Hypothalamus (tissue), 51 donors: ENCODE data around the gene RTEL1.
"Not testable (repeated sequence)": the region's sequence is repeated elsewhere in the genome, so short reads cannot be mapped to it uniquely, and the experiment has no call there.

Source experiments
- DNase-seq, 51 donors: peaks; one replicate each; lab custom pipeline; 2025; lab: John Stamatoyannopoulos, UW

Gene RTEL1

DNA sequence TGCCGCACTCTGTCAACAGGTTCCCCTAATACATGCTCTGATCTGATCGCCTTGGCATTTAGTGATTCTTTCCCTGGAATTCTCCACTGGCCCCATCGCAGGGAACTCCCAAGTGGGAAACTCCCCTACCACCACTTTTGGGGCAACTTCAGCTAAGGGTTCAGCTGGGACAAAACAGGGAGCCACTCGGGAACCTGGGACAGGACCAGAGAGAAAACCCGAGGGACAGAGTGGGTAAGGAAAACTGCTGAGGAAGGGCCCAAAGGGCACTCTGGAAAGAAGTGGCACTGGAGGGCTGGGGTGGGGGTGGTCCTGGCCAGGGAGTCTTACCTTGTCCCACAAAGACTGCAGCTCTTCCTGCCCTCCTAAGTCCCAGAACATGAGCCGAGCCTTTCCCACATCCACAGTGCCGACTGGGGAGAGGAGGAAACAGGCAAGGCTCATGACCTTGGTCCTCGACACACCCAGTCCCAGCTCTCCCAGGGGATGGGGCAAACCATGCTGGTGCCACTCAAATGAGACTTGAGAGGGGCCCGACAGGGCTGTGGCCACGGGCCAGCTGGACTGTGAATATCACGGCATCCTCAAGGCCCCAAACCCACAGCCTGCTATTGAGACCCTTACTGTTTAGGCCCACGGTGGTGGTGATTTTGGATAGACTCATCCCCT, 48.0 kb downstream of the RTEL1 start:
- DNase-seq, result no peak

DNA sequence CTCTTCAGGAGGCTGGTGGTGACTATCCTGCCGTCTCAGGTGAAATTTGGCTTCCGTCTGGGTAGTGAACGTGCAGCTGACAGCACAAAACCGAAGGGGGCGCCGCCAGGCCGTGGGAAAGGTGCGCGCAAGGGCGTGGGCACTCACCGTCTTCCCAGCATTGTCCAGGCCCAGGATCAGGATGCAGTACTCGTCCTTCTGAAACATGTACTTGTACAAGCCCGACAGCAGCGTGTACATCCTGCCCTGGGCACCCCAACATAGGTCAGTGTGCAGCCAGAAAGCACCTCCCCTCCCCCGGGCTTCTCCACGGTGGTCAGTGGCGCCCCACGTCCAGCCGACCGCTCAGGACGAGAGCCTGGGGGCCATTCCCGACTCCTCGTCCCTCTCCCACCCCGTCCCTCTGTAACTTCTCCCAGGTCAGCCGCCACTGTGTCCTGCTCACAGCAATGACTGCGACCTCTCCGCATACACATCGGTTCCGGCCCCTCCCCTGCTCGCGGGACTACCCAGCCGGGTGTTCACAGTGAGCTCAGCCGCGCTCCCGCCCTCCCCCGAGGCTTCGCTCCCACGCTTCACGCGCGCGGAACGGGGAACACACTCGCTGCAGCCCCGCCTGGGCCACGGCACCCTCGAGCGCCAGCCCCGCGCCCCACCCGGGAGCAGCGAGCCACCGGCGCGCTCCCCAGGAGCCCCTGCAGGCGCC, 48.9 kb downstream of the RTEL1 start:
- DNase-seq, result peak in 3 of 51 donors; percentile 31 to 62 (median 46)

DNA sequence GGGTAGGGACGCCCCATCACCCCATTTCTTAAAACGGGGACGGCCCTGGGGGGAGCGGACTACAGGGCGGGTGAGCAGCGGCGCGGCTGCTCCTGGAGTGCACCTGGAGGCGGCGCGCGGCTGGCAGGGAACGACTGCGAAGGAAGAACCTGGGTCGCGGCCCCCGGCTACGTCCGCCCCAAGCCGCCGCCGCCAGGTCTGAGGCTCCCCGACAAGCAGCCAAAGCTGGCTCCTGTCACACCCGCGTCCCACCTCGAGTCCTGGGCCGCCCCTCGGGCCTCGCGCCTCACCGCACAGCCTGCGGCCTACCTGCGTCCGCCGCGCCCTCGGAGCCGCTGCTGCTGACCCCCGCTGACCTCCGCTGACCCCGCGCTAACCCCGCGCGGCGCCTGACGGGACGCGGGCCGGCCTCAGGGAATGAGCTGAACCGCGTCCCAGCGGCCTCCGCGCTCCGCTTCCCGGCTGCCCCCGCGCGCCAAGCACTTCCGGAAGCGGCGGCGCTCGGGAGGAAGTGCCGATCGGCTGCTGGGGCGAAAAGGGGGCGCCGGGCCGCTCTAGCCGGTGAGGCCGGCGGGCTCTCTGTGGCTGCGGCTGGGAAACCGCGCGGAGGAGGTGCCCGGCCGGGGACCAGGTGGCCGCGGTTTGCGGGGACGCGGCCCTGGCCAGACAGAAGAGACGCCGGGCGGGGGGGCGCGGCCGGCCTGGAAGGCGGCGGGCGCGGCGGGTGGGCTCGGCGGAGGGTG, 49.6 kb downstream of the RTEL1 start, which contains the start of the genes ARFRP1 and ZGPAT:
TSS of gene ARFRP1 (minus strand) at position 419 of the 743 bp plus-strand sequence. CDS start 885 bp downstream, outside the sequence.
TSS of gene ZGPAT (plus strand) at position 482 of the 743 bp plus-strand sequence. CDS start 542 bp downstream, outside the sequence.
- DNase-seq, result peak; percentile 35 to 98 (median 84)

DNA sequence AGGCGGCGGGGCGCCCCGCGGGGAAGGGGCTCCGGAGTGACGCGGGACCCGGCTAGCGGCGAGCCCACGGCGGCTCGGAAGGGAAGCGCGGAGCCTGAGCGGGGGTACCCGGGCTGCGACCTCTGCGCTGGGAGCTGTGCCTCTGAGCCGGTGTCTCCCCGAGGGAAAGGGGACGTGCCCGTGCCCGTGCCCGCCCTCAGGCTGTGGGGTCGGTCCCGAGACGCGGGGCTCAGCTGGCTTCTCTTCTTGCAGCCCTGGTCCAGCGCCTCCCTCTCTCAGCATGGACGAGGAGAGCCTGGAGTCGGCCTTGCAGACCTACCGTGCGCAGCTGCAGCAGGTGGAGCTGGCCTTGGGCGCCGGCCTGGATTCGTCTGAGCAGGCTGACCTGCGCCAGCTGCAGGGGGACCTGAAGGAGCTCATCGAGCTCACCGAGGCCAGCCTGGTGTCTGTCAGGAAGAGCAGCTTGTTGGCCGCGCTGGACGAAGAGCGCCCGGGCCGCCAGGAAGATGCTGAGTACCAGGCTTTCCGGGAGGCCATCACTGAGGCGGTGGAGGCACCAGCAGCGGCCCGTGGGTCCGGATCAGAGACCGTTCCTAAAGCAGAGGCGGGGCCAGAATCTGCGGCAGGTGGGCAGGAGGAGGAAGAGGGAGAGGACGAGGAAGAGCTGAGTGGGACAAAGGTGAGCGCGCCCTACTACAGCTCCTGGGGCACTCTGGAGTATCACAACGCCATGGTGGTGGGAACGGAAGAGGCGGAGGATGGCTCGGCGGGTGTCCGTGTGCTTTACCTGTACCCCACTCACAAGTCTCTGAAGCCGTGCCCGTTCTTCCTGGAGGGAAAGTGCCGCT, 50.4 kb downstream of the RTEL1 start:
- DNase-seq, result no peak

DNA sequence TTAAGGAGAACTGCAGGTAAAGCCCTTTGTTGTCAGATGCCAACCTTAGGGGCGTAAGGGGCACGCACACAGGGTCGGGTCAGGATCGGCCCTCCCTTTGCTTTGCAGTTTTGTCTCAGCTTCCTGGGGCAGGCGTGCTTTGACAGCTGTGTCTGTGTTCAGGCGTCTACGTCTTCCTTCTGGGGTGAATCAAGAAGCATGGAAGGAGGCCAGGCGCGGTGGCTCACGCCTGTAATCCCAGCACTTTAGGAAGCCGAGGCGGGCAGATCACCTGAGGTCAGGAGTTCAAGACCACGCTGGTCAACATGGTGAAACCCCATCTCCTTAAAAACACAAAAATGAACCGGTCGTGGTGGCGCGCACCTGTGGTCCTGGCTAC, 51.0 kb downstream of the RTEL1 start:
- DNase-seq, result no peak

DNA sequence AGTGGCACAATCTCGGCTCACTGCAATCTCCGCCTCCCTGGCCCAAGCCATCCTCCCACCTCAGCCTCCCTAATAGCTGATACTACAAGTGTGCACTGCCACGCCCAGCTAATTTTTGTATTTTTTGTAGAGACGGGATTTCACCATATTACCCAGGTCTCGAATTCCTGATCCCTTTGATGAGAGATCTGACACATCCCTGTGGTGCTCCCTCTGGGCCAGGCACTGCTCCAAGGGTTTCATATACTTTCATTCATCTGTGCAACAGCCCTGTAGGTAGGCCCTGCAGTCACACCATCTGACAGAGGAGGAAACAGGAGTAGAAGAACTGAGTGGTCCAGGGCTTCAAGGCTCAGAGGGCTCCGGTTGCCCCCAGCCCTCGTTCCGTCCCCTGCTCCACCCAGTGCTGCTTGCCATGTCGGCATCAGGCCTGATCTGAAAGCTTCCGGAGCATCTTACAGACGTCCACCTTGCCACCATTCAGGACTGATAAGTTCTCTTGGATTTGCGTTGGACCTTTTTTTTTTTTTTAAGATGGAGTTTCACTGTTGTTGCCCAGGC, 53.1 kb downstream of the RTEL1 start:
- DNase-seq, result no peak

DNA sequence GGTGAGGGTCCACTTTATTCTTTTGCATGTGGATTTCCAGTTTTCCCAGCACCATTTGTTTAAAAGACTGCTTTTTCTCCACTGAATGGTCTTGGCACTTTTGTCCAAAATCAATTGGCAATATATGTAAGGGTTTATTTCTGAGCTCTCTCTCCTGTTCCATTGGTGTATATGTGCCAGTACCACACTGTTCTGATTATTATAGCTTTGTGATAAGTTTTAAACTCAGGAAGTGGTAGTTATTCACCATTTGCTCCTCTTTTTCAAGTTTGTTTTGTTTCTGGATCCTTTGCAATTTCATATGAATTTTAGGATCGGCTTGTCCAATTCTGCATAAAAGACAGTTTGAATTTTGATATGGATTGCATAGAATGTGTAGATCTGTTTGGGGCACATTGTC, 54.1 kb downstream of the RTEL1 start:
- no peak for DNase-seq

DNA sequence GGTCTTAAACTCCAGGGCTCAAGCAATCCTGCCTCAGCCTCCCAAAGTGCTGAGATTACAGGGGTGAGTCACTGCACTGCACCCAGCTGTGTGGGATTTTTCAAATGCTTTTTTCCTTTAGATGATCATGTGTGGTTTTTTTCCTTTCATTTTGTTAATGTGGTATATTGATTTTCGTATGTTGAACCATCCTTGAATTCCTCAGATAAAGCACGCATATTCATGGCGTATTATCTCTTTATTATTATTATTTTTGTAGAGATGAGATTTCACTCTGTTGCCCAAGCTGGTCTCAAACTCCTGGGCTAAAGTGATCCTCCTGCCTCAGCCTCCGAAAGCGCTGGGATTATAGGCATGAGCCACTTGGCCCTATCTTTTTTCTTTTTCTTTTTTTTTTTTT, 56.7 kb downstream of the RTEL1 start:
- DNase-seq, result no peak

DNA sequence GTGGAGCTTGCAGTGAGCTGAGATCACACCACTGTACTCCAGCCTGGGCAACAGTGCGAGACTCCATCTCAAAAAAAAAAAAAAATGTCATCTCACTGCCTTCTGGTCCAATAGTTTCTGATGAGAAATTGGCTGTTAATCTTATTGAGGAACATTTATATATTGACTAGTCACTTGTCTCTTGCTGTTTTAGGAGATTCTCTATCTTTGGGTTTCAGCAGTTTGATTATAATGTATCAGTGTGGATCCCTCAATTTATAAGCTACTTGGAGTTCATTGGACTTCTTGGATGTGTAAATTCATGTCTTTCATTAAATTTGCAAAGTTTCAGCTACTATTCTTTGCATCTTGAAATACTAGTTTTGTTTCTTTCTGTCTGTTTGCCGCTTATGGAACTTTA, 60.9 kb downstream of the RTEL1 start:
- DNase-seq, result no peak

DNA sequence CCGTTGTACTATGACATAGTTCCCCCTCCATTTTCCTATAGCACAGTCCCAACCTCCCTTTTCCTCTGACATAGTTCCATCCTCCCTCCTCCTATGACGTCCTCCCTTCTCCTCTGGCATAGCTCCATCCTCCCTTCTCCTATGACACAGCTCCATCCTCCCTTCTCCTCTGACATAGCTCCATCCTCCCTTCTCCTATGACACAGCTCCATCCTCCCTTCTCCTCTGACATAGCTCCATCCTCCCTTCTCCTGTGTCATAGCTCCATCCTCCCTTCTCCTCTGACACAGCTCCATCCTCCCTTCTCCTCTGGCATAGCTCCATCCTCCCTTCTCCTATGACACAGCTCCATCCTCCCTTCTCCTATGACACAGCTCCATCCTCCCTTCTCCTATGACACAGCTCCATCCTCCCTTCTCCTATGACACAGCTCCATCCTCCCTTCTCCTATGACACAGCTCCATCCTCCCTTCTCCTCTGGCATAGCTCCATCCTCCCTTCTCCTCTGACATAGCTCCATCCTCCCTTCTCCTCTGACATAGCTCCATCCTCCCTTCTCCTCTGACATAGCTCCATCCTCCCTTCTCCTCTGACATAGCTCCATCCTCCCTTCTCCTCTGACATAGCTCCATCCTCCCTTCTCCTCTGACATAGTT, 65.0 kb downstream of the RTEL1 start:
- not testable (repeated sequence) for DNase-seq

DNA sequence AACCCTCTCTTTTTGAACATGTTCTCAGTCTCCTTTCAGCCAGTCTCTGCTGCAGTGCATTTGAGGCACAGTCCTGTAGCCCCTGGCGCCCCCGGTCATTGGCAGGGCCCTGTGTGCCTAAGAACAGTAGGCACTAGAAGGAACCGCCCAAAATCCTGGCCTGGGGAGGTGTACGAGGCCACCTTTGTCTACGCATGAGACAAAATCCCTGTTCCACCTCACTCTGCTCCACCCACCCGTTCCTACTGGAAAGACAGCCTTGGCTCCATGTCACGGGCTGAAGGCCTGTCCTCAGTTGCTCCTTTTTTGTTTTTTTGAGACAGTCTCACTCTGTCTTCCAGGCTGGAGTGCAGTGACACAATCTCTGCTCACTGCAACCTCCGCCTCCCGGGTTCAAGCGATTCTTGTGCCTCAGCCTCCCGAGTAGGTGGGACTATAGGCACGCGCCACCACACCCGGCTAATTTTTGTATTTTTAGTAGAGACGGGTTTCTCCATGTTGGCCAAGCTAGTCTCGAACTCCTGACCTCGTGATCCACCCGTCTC, 72.1 kb downstream of the RTEL1 start:
- DNase-seq, result peak in 1 of 51 donors; percentile 26

DNA sequence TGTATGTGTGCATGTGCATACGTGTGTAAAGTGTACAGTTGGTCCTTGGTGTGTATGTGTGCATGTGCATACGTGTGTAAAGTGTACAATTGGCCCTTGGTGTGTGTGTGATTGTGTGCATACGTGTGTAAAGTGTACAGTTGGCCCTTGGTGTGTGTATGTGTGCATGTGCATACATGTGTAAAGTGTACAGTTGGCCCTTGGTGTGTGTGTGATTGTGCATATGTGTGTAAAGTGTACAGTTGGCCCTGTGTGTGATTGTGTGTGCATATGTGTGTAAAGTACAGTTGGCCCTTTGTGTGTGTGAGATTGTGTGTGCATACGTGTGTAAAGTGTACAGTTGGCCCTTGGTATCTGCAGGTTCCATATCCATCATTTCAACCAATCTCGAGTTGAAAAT, 73.3 kb downstream of the RTEL1 start:
- DNase-seq, result no peak

DNA sequence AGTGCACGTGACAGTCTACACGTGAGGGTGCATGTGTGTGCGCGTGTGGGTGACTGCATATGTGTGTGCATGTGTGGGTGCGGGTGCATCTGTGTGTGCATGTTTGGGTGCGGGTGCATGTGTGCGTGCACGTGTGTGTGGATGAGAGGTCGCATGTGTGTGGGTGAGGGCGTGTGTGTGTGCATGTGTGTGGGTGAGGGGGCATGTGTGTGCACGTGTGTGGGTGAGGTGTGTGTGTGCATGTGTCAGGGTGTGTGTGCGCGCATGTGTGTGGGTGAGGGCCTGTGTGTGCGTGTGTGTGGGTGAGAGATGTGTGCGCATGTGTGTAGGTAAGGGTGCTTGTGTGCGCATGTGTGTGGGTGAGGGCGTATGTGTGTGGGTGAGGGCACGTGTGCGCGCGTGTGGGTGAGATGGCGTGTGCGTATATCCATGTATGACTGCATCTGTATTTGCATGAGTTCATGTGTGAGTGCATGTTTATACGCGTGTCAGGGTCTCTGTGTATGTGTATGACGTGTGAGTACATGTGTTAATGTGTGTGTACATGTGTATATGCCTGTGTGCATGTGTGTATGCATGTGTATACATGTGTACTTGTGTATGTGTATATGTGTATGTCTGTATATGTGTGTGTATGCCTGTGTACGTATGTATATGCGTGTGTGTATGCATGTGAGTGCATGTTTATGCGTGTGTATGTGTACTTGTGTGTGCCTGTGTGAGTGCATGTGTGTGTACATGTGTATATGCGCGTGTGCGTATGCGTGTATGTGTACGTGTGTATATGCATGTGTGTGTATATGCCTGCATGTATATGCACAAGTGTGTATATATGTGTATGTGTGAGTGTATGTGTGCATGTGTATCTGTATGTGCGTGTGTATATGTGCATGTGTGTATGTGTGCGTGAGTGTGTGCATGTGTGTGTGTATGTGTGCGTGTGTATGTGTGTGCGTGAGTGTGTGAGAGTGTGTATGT, 74.3 kb downstream of the RTEL1 start:
- no peak for DNase-seq

DNA sequence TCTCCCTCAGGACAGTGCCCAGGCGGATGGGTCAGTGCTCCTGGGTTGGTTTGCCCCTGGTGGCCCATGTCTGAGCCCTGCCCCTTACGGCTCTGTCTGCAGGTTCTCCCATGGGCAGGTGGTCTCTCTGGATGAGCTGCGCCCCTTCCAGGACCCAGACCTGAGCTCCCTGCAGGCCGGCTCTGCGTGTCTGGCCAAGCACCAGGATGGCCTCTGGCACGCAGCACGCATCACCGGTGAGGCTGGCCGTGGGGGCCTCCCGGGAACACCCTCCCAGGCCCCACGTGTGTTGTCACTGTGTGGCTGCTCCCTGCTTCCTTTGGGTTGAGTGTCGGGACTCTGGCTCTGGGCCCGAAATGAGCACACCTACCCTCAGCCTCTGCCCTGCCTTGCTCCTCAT, 75.0 kb downstream of the RTEL1 start:
- no peak for DNase-seq

DNA sequence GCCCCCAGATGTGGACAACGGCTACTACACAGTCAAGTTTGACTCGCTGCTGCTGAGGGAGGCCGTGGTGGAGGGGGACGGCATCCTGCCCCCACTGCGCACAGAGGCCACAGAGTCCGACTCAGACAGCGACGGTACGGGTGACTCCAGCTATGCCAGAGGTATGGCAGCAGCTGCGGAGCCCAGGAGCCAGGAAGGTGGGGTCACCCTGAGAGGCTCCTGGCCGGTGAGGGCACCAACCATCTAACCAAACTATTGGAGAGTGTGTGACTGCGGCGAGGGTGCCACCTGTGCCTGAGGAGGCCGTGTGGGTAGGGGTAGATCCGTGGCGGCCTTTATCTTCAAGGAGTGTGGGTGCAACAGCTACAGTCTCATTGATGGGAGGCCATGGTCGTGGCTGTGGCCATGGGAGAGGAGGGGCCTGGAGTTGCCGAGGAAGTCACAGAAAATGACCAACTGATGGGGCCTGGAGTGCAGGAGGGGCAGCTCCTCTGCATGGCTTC, 75.5 kb downstream of the RTEL1 start:
- DNase-seq, result no peak

DNA sequence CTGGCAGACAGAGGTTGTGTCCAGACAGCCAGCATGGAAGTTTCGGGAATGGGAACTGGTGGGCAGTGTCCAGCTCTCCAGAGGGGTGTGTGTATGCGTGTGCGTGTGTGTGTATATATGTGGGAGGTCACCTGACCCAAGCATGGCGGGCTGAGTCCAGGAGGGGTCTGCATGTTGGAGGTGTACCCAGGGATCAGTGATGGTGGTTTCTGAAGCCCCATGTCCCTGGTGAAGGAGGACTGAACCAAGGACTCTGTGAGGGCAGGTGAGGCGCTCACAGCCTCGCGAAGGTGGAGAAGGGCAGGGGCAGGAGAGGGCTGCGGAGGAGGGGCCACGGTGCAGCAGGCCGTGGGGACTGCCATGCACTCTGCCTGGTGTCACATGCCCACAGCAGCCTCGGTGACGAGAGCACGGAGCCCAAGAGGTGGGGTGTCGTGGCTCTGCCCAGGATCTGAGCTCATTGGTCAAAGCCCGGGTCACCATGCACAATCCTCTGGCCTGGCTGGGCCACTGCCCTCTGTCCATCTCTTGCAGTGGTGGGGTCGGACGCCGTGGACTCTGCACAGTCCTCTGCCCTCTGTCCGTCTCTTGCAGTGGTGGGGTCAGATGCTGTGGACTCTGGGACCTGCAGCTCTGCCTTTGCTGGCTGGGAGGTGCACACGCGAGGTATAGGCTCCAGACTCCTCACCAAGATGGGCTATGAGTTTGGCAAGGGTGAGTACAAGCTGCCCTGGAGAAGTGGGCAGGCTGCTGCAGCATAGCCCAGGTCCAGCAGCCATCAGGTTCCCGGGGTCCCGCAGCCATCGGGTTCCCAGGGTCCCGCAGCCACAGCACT, 76.2 kb downstream of the RTEL1 start:
- DNase-seq, result no peak
